Measurements from ENCODE around the gene C3.

The C3 gene

GRCh38 chr19:6731822-6732221, 11.4 kb upstream of the C3 start:
- Histone ChIP-seq H3K27ac (ENCODE audit: low read depth, low read length) (no peak overlapping the region), H3K4me1 (ENCODE audit: control insufficient read depth in 5 of 5, insufficient read depth in 5 of 5, low read length in 5 of 5) (peaks cover 1 to 30% (median 25%) of the 10 kb centered on the region in 5 donors), H3K9me3 (ENCODE audit: control insufficient read depth in 5 of 5, low read length in 5 of 5) (peaks cover 0 to 5% (median 0%) of the 10 kb centered on the region in 5 donors), H3K27me3 (ENCODE audit: control insufficient read depth in 5 of 5, insufficient read depth in 4 of 5, low read length in 5 of 5) (no peaks in the 10 kb centered on the region), H3K36me3 (ENCODE audit: control insufficient read depth in 5 of 5, insufficient read depth in 5 of 5, low read length in 5 of 5) (peaks cover 0 to 33% (median 28%) of the 10 kb centered on the region in 5 donors), H3K4me3 (ENCODE audit: low read depth in 1 of 5, low read length in 5 of 5) (no peak overlapping the region), H3K9ac (ENCODE audit: low read length in 5 of 5) (no peak overlapping the region)

DNA sequence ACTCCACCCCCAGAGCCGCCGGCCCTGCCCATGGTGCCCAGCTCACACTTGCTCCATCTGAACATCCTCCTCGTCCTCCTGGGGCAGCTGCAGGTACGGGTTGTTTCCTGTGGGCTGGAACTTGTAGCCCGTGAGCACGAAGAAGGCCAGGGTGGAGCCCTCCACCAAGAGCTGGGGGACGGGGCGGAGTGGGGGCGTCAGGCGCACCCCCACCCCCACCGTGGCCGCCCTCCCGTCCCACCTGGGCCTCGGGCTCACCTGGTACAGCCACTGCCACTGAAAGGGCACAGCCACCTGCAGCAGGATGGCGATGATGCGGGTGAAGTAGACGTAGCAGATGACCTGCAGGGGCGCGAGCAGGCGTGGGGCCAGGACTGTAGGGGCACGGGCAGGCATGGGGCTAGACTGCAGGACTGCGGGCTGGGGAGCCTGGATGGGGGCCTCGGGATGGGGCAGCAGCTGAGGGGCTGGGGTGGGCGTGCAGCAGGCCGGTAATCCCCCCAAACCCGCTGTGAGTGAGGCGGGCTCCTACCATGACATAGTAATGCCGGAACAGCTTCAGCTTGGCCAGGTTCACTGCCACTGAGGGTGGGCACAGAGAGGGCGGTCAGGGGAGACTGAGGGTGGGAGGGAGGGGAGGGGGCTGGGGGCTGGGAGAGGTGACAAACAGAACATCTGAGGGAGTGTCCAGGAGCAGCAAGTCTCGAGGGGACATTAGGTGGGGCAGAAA, 10.7 kb upstream of the C3 start:
- Histone ChIP-seq H3K27ac (ENCODE audit: low read depth, low read length) (no peak overlapping the region), H3K4me1 (ENCODE audit: control insufficient read depth in 5 of 5, insufficient read depth in 5 of 5, low read length in 5 of 5) (peaks cover 0 to 23% (median 17%) of the 10 kb centered on the region in 5 donors), H3K9ac (ENCODE audit: low read length in 5 of 5) (no peak overlapping the region), H3K36me3 (ENCODE audit: control insufficient read depth in 5 of 5, insufficient read depth in 5 of 5, low read length in 5 of 5) (peaks cover 0 to 33% (median 28%) of the 10 kb centered on the region in 5 donors), H3K4me3 (ENCODE audit: low read depth in 1 of 5, low read length in 5 of 5) (no peak overlapping the region), H3K27me3 (ENCODE audit: control insufficient read depth in 5 of 5, insufficient read depth in 4 of 5, low read length in 5 of 5) (no peaks in the 10 kb centered on the region), H3K9me3 (ENCODE audit: control insufficient read depth in 5 of 5, low read length in 5 of 5) (peaks cover 0 to 5% (median 0%) of the 10 kb centered on the region in 5 donors)

- H3K4me1 ChIP-seq (ENCODE audit: control insufficient read depth in 5 of 5, insufficient read depth in 5 of 5, low read length in 5 of 5): peaks cover 0 to 15% (median 10%) of the 10 kb centered on the region in 5 donors
These were observed 9.8 kb upstream of the C3 start for GRCh38 chr19:6730153-6730804.

GRCh38 chr19:6729573-6730152, 9.2 kb upstream of the C3 start:
- H3K27ac ChIP-seq (ENCODE audit: low read depth, low read length): no peak overlapping the region

More at GRCh38 chr19:6730153-6730804, 9.8 kb upstream of the C3 start:
- peaks cover 0 to 33% (median 28%) of the 10 kb centered on the region in 5 donors for H3K36me3 ChIP-seq (ENCODE audit: control insufficient read depth in 5 of 5, insufficient read depth in 5 of 5, low read length in 5 of 5)
- no peak overlapping the region for H3K27ac ChIP-seq (ENCODE audit: low read depth, low read length)
- no peaks in the 10 kb centered on the region for H3K27me3 ChIP-seq (ENCODE audit: control insufficient read depth in 5 of 5, insufficient read depth in 4 of 5, low read length in 5 of 5)
- no peak overlapping the region for H3K4me3 ChIP-seq (ENCODE audit: low read depth in 1 of 5, low read length in 5 of 5)
- H3K9me3 ChIP-seq (ENCODE audit: control insufficient read depth in 5 of 5, low read length in 5 of 5): peaks cover 0 to 5% (median 0%) of the 10 kb centered on the region in 5 donors
- no peak overlapping the region for H3K9ac ChIP-seq (ENCODE audit: low read length in 5 of 5)

GRCh38 chr19:6728346-6728745, 7.9 kb upstream of the C3 start:
- Histone ChIP-seq H3K27me3 (ENCODE audit: control insufficient read depth in 5 of 5, insufficient read depth in 4 of 5, low read length in 5 of 5) (no peaks in the 10 kb centered on the region), H3K9ac (ENCODE audit: low read length in 5 of 5) (no peak overlapping the region), H3K4me1 (ENCODE audit: control insufficient read depth in 5 of 5, insufficient read depth in 5 of 5, low read length in 5 of 5) (peaks cover 0 to 22% (median 15%) of the 10 kb centered on the region in 5 donors), H3K9me3 (ENCODE audit: control insufficient read depth in 5 of 5, low read length in 5 of 5) (peaks cover 0 to 5% (median 0%) of the 10 kb centered on the region in 5 donors), H3K27ac (ENCODE audit: low read depth, low read length) (no peak overlapping the region), H3K4me3 (ENCODE audit: low read depth in 1 of 5, low read length in 5 of 5) (no peak overlapping the region), H3K36me3 (ENCODE audit: control insufficient read depth in 5 of 5, insufficient read depth in 5 of 5, low read length in 5 of 5) (peaks cover 0 to 27% (median 22%) of the 10 kb centered on the region in 5 donors)

More at GRCh38 chr19:6729573-6730152, 9.2 kb upstream of the C3 start:
- Histone ChIP-seq H3K9ac (ENCODE audit: low read length in 5 of 5) (no peak overlapping the region), H3K4me3 (ENCODE audit: low read depth in 1 of 5, low read length in 5 of 5) (no peak overlapping the region), H3K36me3 (ENCODE audit: control insufficient read depth in 5 of 5, insufficient read depth in 5 of 5, low read length in 5 of 5) (peaks cover 0 to 33% (median 28%) of the 10 kb centered on the region in 5 donors), H3K9me3 (ENCODE audit: control insufficient read depth in 5 of 5, low read length in 5 of 5) (peaks cover 0 to 5% (median 0%) of the 10 kb centered on the region in 5 donors), H3K27me3 (ENCODE audit: control insufficient read depth in 5 of 5, insufficient read depth in 4 of 5, low read length in 5 of 5) (no peaks in the 10 kb centered on the region), H3K4me1 (ENCODE audit: control insufficient read depth in 5 of 5, insufficient read depth in 5 of 5, low read length in 5 of 5) (peaks cover 0 to 15% (median 10%) of the 10 kb centered on the region in 5 donors)

DNA sequence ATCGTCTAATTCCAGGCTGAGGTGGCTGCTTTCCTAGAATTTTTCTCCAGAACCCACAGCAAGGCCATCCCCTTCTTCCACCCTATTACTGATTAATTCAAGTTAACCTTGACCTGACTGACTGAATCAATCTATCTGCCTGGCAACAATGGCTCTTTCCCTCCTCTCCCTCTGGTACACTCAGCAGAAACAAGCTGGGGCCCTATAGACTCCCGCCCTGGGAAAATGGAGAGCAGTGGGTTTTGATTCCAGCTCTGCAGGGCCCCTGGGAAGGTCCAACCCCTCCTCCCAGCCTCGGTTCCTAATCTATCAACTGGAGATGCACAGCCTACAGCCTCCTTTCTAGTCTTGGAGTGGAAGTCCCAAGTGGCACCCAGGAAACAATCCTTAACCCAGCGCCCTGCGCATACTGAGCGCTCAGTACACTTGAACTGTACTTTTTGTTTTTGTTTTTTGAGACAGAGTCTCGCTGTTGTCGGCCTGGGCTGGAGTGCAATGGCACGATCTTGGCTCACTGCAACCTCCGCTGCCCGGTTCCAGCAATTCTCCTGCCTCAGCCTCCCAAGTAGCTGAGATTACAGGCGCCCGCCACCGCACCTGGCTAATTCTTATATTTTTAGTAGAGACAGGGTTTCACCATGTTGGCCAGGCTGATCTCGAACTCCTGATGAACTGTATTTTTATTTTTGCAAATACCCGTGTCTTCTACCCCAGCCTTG, 5.2 kb upstream of the C3 start:
- H3K27me3 ChIP-seq (ENCODE audit: control insufficient read depth in 5 of 5, insufficient read depth in 4 of 5, low read length in 5 of 5): no peaks in the 10 kb centered on the region
- peaks cover 0 to 5% (median 0%) of the 10 kb centered on the region in 5 donors for H3K9me3 ChIP-seq (ENCODE audit: control insufficient read depth in 5 of 5, low read length in 5 of 5)
- H3K27ac ChIP-seq (ENCODE audit: low read depth, low read length): peak overlapping the region; percentile 11
- H3K4me1 ChIP-seq (ENCODE audit: control insufficient read depth in 5 of 5, insufficient read depth in 5 of 5, low read length in 5 of 5): peaks cover 3 to 46% (median 36%) of the 10 kb centered on the region in 5 donors
- H3K9ac ChIP-seq (ENCODE audit: low read length in 5 of 5): no peak overlapping the region
- H3K36me3 ChIP-seq (ENCODE audit: control insufficient read depth in 5 of 5, insufficient read depth in 5 of 5, low read length in 5 of 5): peaks cover 0 to 4% (median 0%) of the 10 kb centered on the region in 5 donors
- H3K4me3 ChIP-seq (ENCODE audit: low read depth in 1 of 5, low read length in 5 of 5): no peak overlapping the region

DNA sequence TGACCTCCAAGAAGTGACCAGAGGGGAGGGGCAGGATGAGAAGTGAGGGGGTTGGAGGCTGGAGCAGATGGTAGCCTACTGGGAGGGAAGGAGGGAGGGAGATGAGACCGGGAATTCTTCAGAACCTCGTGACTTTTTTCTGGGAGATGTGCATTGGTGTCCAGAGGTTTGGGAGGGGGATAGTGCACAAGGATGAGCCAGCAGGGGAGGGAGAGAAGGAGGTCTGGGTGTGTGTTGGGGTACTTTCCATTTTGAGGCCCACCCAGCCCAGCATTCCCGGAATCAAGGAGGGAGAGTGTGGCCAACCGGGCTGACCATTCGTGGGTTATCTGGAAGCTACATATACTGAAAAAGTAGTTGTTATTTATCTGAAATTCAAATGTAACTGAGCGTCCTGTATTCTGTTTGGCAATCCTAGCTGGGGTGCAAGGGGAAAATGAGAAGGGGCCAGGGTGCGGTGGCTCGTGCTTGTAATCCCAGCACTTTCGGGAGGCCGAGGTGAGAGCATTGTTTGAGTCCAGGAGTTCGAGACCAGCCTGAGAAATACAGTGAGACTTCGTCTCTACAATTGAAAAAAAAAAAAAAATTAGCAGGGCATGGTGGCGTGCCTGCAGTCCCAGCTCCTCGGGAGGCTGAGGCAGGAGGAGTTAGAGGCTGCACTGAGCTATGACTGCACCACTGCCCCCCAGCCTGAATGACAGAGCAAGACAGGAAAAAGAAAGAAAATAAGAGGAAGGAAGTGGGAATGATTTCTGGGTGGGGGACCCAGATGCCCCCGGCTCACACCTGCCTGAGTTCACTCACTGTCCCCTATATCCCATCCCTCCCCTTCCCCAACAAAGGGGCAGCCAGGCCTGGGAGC, 4.4 kb upstream of the C3 start:
- Histone ChIP-seq H3K36me3 (ENCODE audit: control insufficient read depth in 5 of 5, insufficient read depth in 5 of 5, low read length in 5 of 5) (peaks cover 0 to 1% (median 0%) of the 10 kb centered on the region in 5 donors), H3K4me1 (ENCODE audit: control insufficient read depth in 5 of 5, insufficient read depth in 5 of 5, low read length in 5 of 5) (peaks cover 5 to 55% (median 44%) of the 10 kb centered on the region in 5 donors), H3K4me3 (ENCODE audit: low read depth in 1 of 5, low read length in 5 of 5) (no peak overlapping the region), H3K27ac (ENCODE audit: low read depth, low read length) (peak overlapping the region; percentile 11), H3K9ac (ENCODE audit: low read length in 5 of 5) (no peak overlapping the region), H3K9me3 (ENCODE audit: control insufficient read depth in 5 of 5, low read length in 5 of 5) (peaks cover 0 to 5% (median 0%) of the 10 kb centered on the region in 5 donors), H3K27me3 (ENCODE audit: control insufficient read depth in 5 of 5, insufficient read depth in 4 of 5, low read length in 5 of 5) (no peaks in the 10 kb centered on the region)

- H3K27ac ChIP-seq (ENCODE audit: low read depth, low read length): no peak overlapping the region
- no peaks in the 10 kb centered on the region for H3K27me3 ChIP-seq (ENCODE audit: control insufficient read depth in 5 of 5, insufficient read depth in 4 of 5, low read length in 5 of 5)
- H3K9me3 ChIP-seq (ENCODE audit: control insufficient read depth in 5 of 5, low read length in 5 of 5): peaks cover 0 to 5% (median 0%) of the 10 kb centered on the region in 5 donors
- peak overlapping the region in 1 of 5 donors; percentile 35 for H3K9ac ChIP-seq (ENCODE audit: low read length in 5 of 5)
- no peak overlapping the region for H3K4me3 ChIP-seq (ENCODE audit: low read depth in 1 of 5, low read length in 5 of 5)
- H3K36me3 ChIP-seq (ENCODE audit: control insufficient read depth in 5 of 5, insufficient read depth in 5 of 5, low read length in 5 of 5): no peaks in the 10 kb centered on the region
- peaks cover 5 to 57% (median 49%) of the 10 kb centered on the region in 5 donors for H3K4me1 ChIP-seq (ENCODE audit: control insufficient read depth in 5 of 5, insufficient read depth in 5 of 5, low read length in 5 of 5)
These were observed 3.3 kb upstream of the C3 start for GRCh38 chr19:6723738-6724137.

- Histone ChIP-seq H3K4me3 (ENCODE audit: low read depth in 1 of 5, low read length in 5 of 5) (peak overlapping the region in 2 of 5 donors; percentile 22 to 27), H3K27ac (ENCODE audit: low read depth, low read length) (no peak overlapping the region), H3K9ac (ENCODE audit: low read length in 5 of 5) (peak overlapping the region in 1 of 5 donors; percentile 4), H3K36me3 (ENCODE audit: control insufficient read depth in 5 of 5, insufficient read depth in 5 of 5, low read length in 5 of 5) (peaks cover 0 to 2% (median 0%) of the 10 kb centered on the region in 5 donors), H3K9me3 (ENCODE audit: control insufficient read depth in 5 of 5, low read length in 5 of 5) (peaks cover 0 to 5% (median 0%) of the 10 kb centered on the region in 5 donors), H3K4me1 (ENCODE audit: control insufficient read depth in 5 of 5, insufficient read depth in 5 of 5, low read length in 5 of 5) (peaks cover 5 to 51% (median 47%) of the 10 kb centered on the region in 5 donors), H3K27me3 (ENCODE audit: control insufficient read depth in 5 of 5, insufficient read depth in 4 of 5, low read length in 5 of 5) (no peaks in the 10 kb centered on the region)
These were observed 2.7 kb upstream of the C3 start for GRCh38 chr19:6723108-6723618.
